SU-DHL-6 (cell line): Measurements from ENCODE around the gene ITPR1.

Experiments used
- H2AFZ ChIP-seq: fragments of 200-600 bp; sonication (generic); 2 replicates; pipeline ENCODE4 v1.6.1; 2014; ENCODE audit warnings: low read depth, mild to moderate bottlenecking, moderate library complexity, mixed read lengths, antibody characterized with exemption, low read length; ENCODE audit not compliant: severe bottlenecking
- H3F3A ChIP-seq: fragments of 200-600 bp; shearing (Covaris generic); 2 replicates; pipeline ENCODE4 v1.6.0; 2016; ENCODE audit warnings: antibody characterized with exemption, mild to moderate bottlenecking; ENCODE audit not compliant: insufficient read depth
- H3K27ac ChIP-seq: fragments of 200-600 bp; sonication (generic); 2 replicates; pipeline ENCODE4 v1.5.1; 2016; ENCODE audit warnings: low read depth, mild to moderate bottlenecking, low read length, moderate library complexity, mixed read lengths
- H3K27me3 ChIP-seq: fragments of 200-600 bp; sonication (generic), shearing (Covaris generic); 2 replicates; pipeline ENCODE4 v1.6.0; 2014; ENCODE audit warnings: mild to moderate bottlenecking, low read length
- H3K36me3 ChIP-seq: fragments of 200-600 bp; sonication (generic); 2 replicates; pipeline ENCODE4 v1.6.1; 2014; ENCODE audit warnings: mild to moderate bottlenecking, low read length, mixed read lengths
- H3K4me2 ChIP-seq: fragments of 300-600, 200-600 bp; shearing (Covaris generic), sonication (generic); 2 replicates; pipeline ENCODE4 v1.6.0; 2014; ENCODE audit warnings: low read length, low read depth, mild to moderate bottlenecking; ENCODE audit not compliant: poor library complexity, severe bottlenecking
- H3K4me3 ChIP-seq: fragments of 200-600 bp; sonication (generic); 2 replicates; pipeline ENCODE4 v1.5.1; 2014; ENCODE audit warnings: antibody characterized with exemption, low read length, mild to moderate bottlenecking, mixed read lengths; ENCODE audit not compliant: insufficient read depth, poor library complexity, severe bottlenecking
- H3K79me2 ChIP-seq: fragments of 200-600 bp; sonication (generic); 2 replicates; pipeline ENCODE4 v1.6.1; 2014; ENCODE audit warnings: mild to moderate bottlenecking, low read length, moderate library complexity; ENCODE audit not compliant: insufficient read depth
- H3K9ac ChIP-seq: fragments of 200-600 bp; sonication (generic); 2 replicates; pipeline ENCODE4 v1.7.0; 2014; ENCODE audit warnings: mild to moderate bottlenecking, low read length
- H3K9me2 ChIP-seq: fragments of 200-600 bp; sonication (generic); replicated peaks from 2 replicates; pipeline ENCODE4 v1.6.1; 2014; ENCODE audit warnings: low read length; ENCODE audit not compliant: insufficient read depth
- H3K9me3 ChIP-seq: fragments of 200-600 bp; sonication (generic); 2 replicates; pipeline ENCODE4 v1.6.1; 2014; ENCODE audit warnings: low read length, mixed read lengths; ENCODE audit not compliant: insufficient read depth
- H4K20me1 ChIP-seq: fragments of 200-600 bp; sonication (generic); 2 replicates; pipeline ENCODE4 v1.6.1; 2014; ENCODE audit warnings: low read depth, mild to moderate bottlenecking, antibody characterized with exemption, low read length, moderate library complexity, mixed read lengths
- CTCF ChIP-seq: fragments of 200-600 bp; sonication (generic); IDR thresholded peaks from one replicate; pipeline ENCODE4 v1.5.1; 2017; ENCODE audit warnings: antibody characterized with exemption, mild to moderate bottlenecking, low read length, moderate library complexity; ENCODE audit not compliant: insufficient read depth, poor library complexity, severe bottlenecking
- EZH2phosphoT487 ChIP-seq: fragments of 200-600 bp; sonication (generic), shearing (Covaris generic); conservative IDR thresholded peaks from 2 replicates; pipeline ENCODE4 v1.6.1; 2018; ENCODE audit warnings: mild to moderate bottlenecking, antibody characterized with exemption, low read length, moderate library complexity, mixed read lengths

The ITPR1 gene

GRCh38 chr3:4814904-4815574 lies 321.9 kb downstream of the ITPR1 start:
- no peaks in the 10 kb centered on the region for H3K27me3 ChIP-seq
- no peaks in the 10 kb centered on the region for H3K9me2 ChIP-seq
- no peaks in the 10 kb centered on the region for H3K79me2 ChIP-seq
- no peaks in the 10 kb centered on the region for H3K9me3 ChIP-seq
- H3K4me2 ChIP-seq = no peak overlapping the region
- no peaks in the 10 kb centered on the region for H3F3A ChIP-seq
- no peaks in the 10 kb centered on the region for H4K20me1 ChIP-seq
- no peak for TF ChIP-seq EZH2phosphoT487
- no peak for TF ChIP-seq CTCF
- H2AFZ ChIP-seq = no peak overlapping the region
- H3K4me3 ChIP-seq = no peak overlapping the region
- no peak overlapping the region for H3K9ac ChIP-seq
- no peaks in the 10 kb centered on the region for H3K36me3 ChIP-seq
- H3K27ac ChIP-seq = no peak overlapping the region

GRCh38 chr3:4816306-4816705 lies 323.2 kb downstream of the ITPR1 start:
- Histone ChIP-seq H4K20me1 (no peaks in the 10 kb centered on the region), H3K9ac (no peak overlapping the region), H3K9me3 (no peaks in the 10 kb centered on the region), H2AFZ (no peak overlapping the region), H3K9me2 (no peaks in the 10 kb centered on the region), H3K27ac (no peak overlapping the region), H3F3A (no peaks in the 10 kb centered on the region), H3K27me3 (no peaks in the 10 kb centered on the region), H3K4me3 (no peak overlapping the region), H3K79me2 (no peaks in the 10 kb centered on the region), H3K4me2 (no peak overlapping the region), H3K36me3 (no peaks in the 10 kb centered on the region)
- TF ChIP-seq EZH2phosphoT487 (no peak), CTCF (no peak)

GRCh38 chr3:4816718-4817117 lies 323.6 kb downstream of the ITPR1 start:
- no peak overlapping the region for H3K27ac ChIP-seq
- no peaks in the 10 kb centered on the region for H4K20me1 ChIP-seq
- no peaks in the 10 kb centered on the region for H3K27me3 ChIP-seq
- H3F3A ChIP-seq = no peaks in the 10 kb centered on the region
- TF ChIP-seq EZH2phosphoT487 (no peak), CTCF (no peak)
- H3K4me2 ChIP-seq = no peak overlapping the region
- H3K79me2 ChIP-seq = no peaks in the 10 kb centered on the region
- no peaks in the 10 kb centered on the region for H3K36me3 ChIP-seq
- H3K4me3 ChIP-seq = no peak overlapping the region
- no peaks in the 10 kb centered on the region for H3K9me3 ChIP-seq
- H2AFZ ChIP-seq = no peak overlapping the region
- H3K9ac ChIP-seq = no peak overlapping the region
- no peaks in the 10 kb centered on the region for H3K9me2 ChIP-seq
